Measurements from ENCODE around the gene DOCK8. TPM values are rescaled to one million over a fixed set of nuclear protein-coding genes. Genes with fewer than 3 reads are reported as not detected.

The DOCK8 gene
- total and polyA plus RNA-seq, 10 of the 15 experiments (the other 5 are each of a cell fraction or from before 2014, with no cell fraction given), result 35.4 to 100 (median 44.7) TPM

- TF ChIP-seq SP1 (IDR thresholded peaks at IDR 0.05; ENCODE audit: low read depth, low read length) (no peak), HSF1 (IDR thresholded peaks at IDR 0.05; ENCODE audit: low read depth, low read length) (no peak), NFXL1 (IDR thresholded peaks at IDR 0.05; ENCODE audit: borderline replicate concordance) (no peak), FOS (IDR thresholded peaks at IDR 0.05; ENCODE audit: borderline replicate concordance, extremely low read depth, insufficient read length) (no peak), SUZ12 (IDR thresholded peaks at IDR 0.05; ENCODE audit: unreplicated experiment) (no peak), SMAD1 (IDR thresholded peaks at IDR 0.05; ENCODE audit: low read depth, partially characterized antibody) (no peak), ZSCAN29 (IDR thresholded peaks at IDR 0.05) (no peak), BMI1 (IDR thresholded peaks at IDR 0.05; ENCODE audit: borderline replicate concordance) (no peak), CEBPB (IDR thresholded peaks at IDR 0.05; ENCODE audit: borderline replicate concordance in 1 of 2, low read depth in 2 of 2, low read length in 2 of 2) (no peak), NR2C1 (IDR thresholded peaks at IDR 0.05) (no peak), ATF3 (IDR thresholded peaks at IDR 0.05; ENCODE audit: borderline replicate concordance, extremely low read depth, low read depth, low read length) (no peak), IRF3 (IDR thresholded peaks at IDR 0.05) (no peak), CREB1 (IDR thresholded peaks at IDR 0.05; ENCODE audit: low read depth) (no peak), EED (IDR thresholded peaks at IDR 0.05; ENCODE audit: low read depth) (no peak), ZNF592 (IDR thresholded peaks at IDR 0.05) (no peak), CHD1 (IDR thresholded peaks at IDR 0.05; ENCODE audit: low read depth, low read length) (no peak), SKIL (IDR thresholded peaks at IDR 0.05; ENCODE audit: low read depth, poor library complexity, severe bottlenecking) (no peak), EGR1 (IDR thresholded peaks at IDR 0.05; ENCODE audit: borderline replicate concordance in 1 of 2, low read depth in 2 of 2, low read length in 2 of 2) (peak in 1 of 2 experiments; percentile 60; a peak in 1 of 3 replicates), TCF7 (IDR thresholded peaks at IDR 0.05; ENCODE audit: borderline replicate concordance) (no peak), PML (IDR thresholded peaks at IDR 0.05; ENCODE audit: low read length) (peak; percentile 88)
These were observed 255.2 kb downstream of the DOCK8 start (continued) for GRCh38 chr9:469672-470551.

Data from GM12878 (cell line).